Measurements from ENCODE around the gene ZNF783.
"Not testable (repeated sequence)": the region's sequence is repeated elsewhere in the genome, so short reads cannot be mapped to it uniquely, and the experiment has no call there.

Gene ZNF783

GRCh38 chr7:149330914-149331567 lies 69.0 kb downstream of the ZNF783 start:
- Histone ChIP-seq H3K27me3 (ENCODE audit: insufficient read depth, poor library complexity, severe bottlenecking) (peaks cover 4% of the 10 kb centered on the region), H3K9me3 (ENCODE audit: severe bottlenecking) (no peaks in the 10 kb centered on the region), H3K27ac (ENCODE audit: poor library complexity, severe bottlenecking) (no peak overlapping the region), H3K4me3 (ENCODE audit: severe bottlenecking) (no peak overlapping the region), H3K36me3 (ENCODE audit: low read depth) (no peaks in the 10 kb centered on the region), H3K4me1 (ENCODE audit: insufficient read depth, poor library complexity, severe bottlenecking) (no peaks in the 10 kb centered on the region)
- TF ChIP-seq CTCF (IDR thresholded peaks at IDR 0.05; ENCODE audit: poor library complexity, severe bottlenecking) = no peak
- ATAC-seq (ENCODE audit: low read depth) (no peak; the same call in 2 of the 3 replicates), DNase-seq (ENCODE audit: low spot score) (no peak)

- ATAC-seq (ENCODE audit: low read depth); H3K36me3 ChIP-seq (ENCODE audit: low read depth); H3K4me3 ChIP-seq (ENCODE audit: severe bottlenecking); H3K9me3 ChIP-seq (ENCODE audit: severe bottlenecking); H3K4me1 ChIP-seq (ENCODE audit: insufficient read depth, poor library complexity, severe bottlenecking); DNase-seq (ENCODE audit: low spot score); H3K27ac ChIP-seq (ENCODE audit: poor library complexity, severe bottlenecking); H3K27me3 ChIP-seq (ENCODE audit: insufficient read depth, poor library complexity, severe bottlenecking): not testable (repeated sequence)
Observed at GRCh38 chr7:149332602-149333320, 70.8 kb downstream of the ZNF783 start.

- H3K9me3 ChIP-seq (ENCODE audit: severe bottlenecking) = no peaks in the 10 kb centered on the region
- no peak overlapping the region for H3K4me3 ChIP-seq (ENCODE audit: severe bottlenecking)
- H3K4me1 ChIP-seq (ENCODE audit: insufficient read depth, poor library complexity, severe bottlenecking) = no peaks in the 10 kb centered on the region
- DNase-seq (ENCODE audit: low spot score) = no peak
- no peak for ATAC-seq (ENCODE audit: low read depth)
- no peak overlapping the region for H3K27ac ChIP-seq (ENCODE audit: poor library complexity, severe bottlenecking)
- H3K27me3 ChIP-seq (ENCODE audit: insufficient read depth, poor library complexity, severe bottlenecking) = peaks cover 4% of the 10 kb centered on the region
- no peak for TF ChIP-seq CTCF (IDR thresholded peaks at IDR 0.05; ENCODE audit: poor library complexity, severe bottlenecking)
- no peaks in the 10 kb centered on the region for H3K36me3 ChIP-seq (ENCODE audit: low read depth)
Observed at GRCh38 chr7:149333321-149333717, 71.3 kb downstream of the ZNF783 start.

DNA sequence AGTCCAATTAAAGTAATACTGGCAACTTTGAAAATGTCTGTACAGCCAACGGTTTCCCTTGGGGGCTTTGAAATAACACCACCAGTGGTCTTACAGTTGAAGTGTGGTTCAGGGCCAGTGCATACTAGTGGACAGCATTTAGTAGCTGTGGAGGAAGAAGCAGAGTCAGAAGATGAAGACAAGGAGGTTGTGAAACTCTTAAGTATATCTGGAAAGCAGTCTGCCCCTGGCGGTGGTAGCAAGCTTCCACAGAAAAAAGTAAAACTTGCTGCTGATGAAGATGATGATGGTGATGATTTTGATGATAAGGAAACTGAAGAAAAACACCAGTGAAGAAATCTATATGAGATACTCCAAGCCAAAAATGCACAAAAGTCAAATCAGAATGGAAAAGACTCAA lies 72.2 kb downstream of the ZNF783 start:
- no peak for TF ChIP-seq CTCF (IDR thresholded peaks at IDR 0.05; ENCODE audit: poor library complexity, severe bottlenecking)
- Histone ChIP-seq H3K27me3 (ENCODE audit: insufficient read depth, poor library complexity, severe bottlenecking) (peaks cover 4% of the 10 kb centered on the region), H3K27ac (ENCODE audit: poor library complexity, severe bottlenecking) (no peak overlapping the region), H3K9me3 (ENCODE audit: severe bottlenecking) (no peaks in the 10 kb centered on the region), H3K36me3 (ENCODE audit: low read depth) (no peaks in the 10 kb centered on the region), H3K4me3 (ENCODE audit: severe bottlenecking) (no peak overlapping the region), H3K4me1 (ENCODE audit: insufficient read depth, poor library complexity, severe bottlenecking) (no peaks in the 10 kb centered on the region)
- ATAC-seq (ENCODE audit: low read depth) (no peak), DNase-seq (ENCODE audit: low spot score) (no peak)
